GM18951 (cell line): Measurements from ENCODE around the gene STAM.

ENCODE experiments used
- POLR2A ChIP-seq: IDR thresholded peaks from 4 replicates; pipeline ENCODE4 v1.6.1; 2011; ENCODE audit warnings: mild to moderate bottlenecking; ENCODE audit not compliant: insufficient read length, insufficient read depth; ENCODE audit errors: extremely low read depth
- in situ Hi-C: fragments of 300-500 bp; cut with MboI; formaldehyde crosslinking; loops from one replicate; pipeline ENCODE4 v1.12.0; 2022; ENCODE audit warnings: low sequenced_read_pairs, mixed read lengths, inconsistent platforms; ENCODE audit not compliant: unreplicated experiment

STAM gene

GRCh38 chr10:17756557-17757217 lies 112.7 kb downstream of the STAM start:
- in situ Hi-C loops, result no loop called here
- TF ChIP-seq POLR2A, result no peak

GRCh38 chr10:17758200-17758599 lies 114.2 kb downstream of the STAM start:
- no peak for TF ChIP-seq POLR2A
- in situ Hi-C loops, result no loop called here

- TF ChIP-seq POLR2A, result no peak
- in situ Hi-C loops, result no loop called here
Measured at GRCh38 chr10:17758896-17759295, 114.9 kb downstream of the STAM start.

- no peak for TF ChIP-seq POLR2A
- in situ Hi-C loops, result no loop called here
Measured at GRCh38 chr10:17764142-17764541, 120.2 kb downstream of the STAM start.

DNA sequence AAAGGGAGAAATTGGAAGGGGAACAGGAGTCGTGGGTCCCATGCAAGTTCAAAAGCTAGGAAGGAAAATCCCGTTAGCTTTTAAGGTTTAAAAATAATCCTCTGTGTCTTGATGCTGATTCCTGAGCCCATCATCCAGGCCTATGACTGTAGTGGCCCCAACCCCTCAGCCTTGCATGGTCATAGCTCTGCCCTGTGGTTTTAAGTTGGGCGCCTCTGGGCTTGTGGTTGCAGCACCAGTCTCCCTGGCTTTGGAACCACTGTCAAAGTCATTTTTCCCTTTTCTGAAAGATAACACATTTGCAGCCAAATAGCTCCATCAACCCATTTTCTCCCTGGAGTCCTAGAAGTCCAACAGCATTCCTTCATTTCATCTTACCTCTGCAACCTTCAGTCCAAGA lies 121.7 kb downstream of the STAM start:
- no peak for TF ChIP-seq POLR2A
- in situ Hi-C loops, result no loop called here
